Neural cell (in vitro differentiated cells): Measurements from ENCODE around the gene CCSER2.

Experiments
- EP300 ChIP-seq: fragments of 450-650 bp; conservative IDR thresholded peaks from 2 replicates; pipeline ENCODE4 v1.6.1; 2014; ENCODE audit warnings: antibody characterized with exemption, mild to moderate bottlenecking, moderate library complexity; ENCODE audit not compliant: poor library complexity, severe bottlenecking
- EZH2 ChIP-seq: fragments of 200-600, 300-800 bp; shearing (Covaris generic), sonication (generic); IDR thresholded peaks from 2 replicates; pipeline ENCODE4 v1.6.1; 2014; ENCODE audit warnings: antibody characterized with exemption, low read length, borderline replicate concordance, mild to moderate bottlenecking; ENCODE audit not compliant: insufficient read depth, poor library complexity, severe bottlenecking
- POLR2AphosphoS5 ChIP-seq: IDR thresholded peaks from 2 replicates; pipeline ENCODE4 v1.6.1; 2012
- RAD21 ChIP-seq: fragments of 450-650 bp; conservative IDR thresholded peaks from 2 replicates; pipeline ENCODE4 v1.6.1; 2014; ENCODE audit warnings: antibody characterized with exemption, mild to moderate bottlenecking, moderate library complexity
- TAF1 ChIP-seq: IDR thresholded peaks from 2 replicates; pipeline ENCODE4 v1.6.1; 2012; ENCODE audit warnings: low read depth
- TF ChIP-seq, protein P1 (sequence below): fragments of 450-650 bp; IDR thresholded peaks from 2 replicates; pipeline ENCODE4 v1.5.1; 2014; ENCODE audit warnings: antibody characterized with exemption, mild to moderate bottlenecking, moderate library complexity; ENCODE audit not compliant: poor library complexity, severe bottlenecking
- TF ChIP-seq, protein P2 (sequence below): IDR thresholded peaks from 2 replicates; pipeline ENCODE4 v1.6.1; 2012; ENCODE audit warnings: borderline replicate concordance

- TF ChIP-seq, protein P1, sequence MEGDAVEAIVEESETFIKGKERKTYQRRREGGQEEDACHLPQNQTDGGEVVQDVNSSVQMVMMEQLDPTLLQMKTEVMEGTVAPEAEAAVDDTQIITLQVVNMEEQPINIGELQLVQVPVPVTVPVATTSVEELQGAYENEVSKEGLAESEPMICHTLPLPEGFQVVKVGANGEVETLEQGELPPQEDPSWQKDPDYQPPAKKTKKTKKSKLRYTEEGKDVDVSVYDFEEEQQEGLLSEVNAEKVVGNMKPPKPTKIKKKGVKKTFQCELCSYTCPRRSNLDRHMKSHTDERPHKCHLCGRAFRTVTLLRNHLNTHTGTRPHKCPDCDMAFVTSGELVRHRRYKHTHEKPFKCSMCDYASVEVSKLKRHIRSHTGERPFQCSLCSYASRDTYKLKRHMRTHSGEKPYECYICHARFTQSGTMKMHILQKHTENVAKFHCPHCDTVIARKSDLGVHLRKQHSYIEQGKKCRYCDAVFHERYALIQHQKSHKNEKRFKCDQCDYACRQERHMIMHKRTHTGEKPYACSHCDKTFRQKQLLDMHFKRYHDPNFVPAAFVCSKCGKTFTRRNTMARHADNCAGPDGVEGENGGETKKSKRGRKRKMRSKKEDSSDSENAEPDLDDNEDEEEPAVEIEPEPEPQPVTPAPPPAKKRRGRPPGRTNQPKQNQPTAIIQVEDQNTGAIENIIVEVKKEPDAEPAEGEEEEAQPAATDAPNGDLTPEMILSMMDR = no peak
- TF ChIP-seq POLR2AphosphoS5 = no peak
- TF ChIP-seq EZH2 = no peak
- TF ChIP-seq EP300 = no peak
- TF ChIP-seq, protein P2, sequence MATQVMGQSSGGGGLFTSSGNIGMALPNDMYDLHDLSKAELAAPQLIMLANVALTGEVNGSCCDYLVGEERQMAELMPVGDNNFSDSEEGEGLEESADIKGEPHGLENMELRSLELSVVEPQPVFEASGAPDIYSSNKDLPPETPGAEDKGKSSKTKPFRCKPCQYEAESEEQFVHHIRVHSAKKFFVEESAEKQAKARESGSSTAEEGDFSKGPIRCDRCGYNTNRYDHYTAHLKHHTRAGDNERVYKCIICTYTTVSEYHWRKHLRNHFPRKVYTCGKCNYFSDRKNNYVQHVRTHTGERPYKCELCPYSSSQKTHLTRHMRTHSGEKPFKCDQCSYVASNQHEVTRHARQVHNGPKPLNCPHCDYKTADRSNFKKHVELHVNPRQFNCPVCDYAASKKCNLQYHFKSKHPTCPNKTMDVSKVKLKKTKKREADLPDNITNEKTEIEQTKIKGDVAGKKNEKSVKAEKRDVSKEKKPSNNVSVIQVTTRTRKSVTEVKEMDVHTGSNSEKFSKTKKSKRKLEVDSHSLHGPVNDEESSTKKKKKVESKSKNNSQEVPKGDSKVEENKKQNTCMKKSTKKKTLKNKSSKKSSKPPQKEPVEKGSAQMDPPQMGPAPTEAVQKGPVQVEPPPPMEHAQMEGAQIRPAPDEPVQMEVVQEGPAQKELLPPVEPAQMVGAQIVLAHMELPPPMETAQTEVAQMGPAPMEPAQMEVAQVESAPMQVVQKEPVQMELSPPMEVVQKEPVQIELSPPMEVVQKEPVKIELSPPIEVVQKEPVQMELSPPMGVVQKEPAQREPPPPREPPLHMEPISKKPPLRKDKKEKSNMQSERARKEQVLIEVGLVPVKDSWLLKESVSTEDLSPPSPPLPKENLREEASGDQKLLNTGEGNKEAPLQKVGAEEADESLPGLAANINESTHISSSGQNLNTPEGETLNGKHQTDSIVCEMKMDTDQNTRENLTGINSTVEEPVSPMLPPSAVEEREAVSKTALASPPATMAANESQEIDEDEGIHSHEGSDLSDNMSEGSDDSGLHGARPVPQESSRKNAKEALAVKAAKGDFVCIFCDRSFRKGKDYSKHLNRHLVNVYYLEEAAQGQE = no peak
- TF ChIP-seq RAD21 = no peak
- no peak for TF ChIP-seq TAF1
Observed at GRCh38 chr10:84355106-84355505, 26.7 kb downstream of the CCSER2 start.
